GM18508 (cell line): ENCODE measurements around the gene COQ3.
"Not testable (repeated sequence)": the region's sequence is repeated elsewhere in the genome, so short reads cannot be mapped to it uniquely, and the experiment has no call there.

Experiments
- ATAC-seq: cut with Tn5 transposase; IDR thresholded peaks from one replicate; pipeline ENCODE4 v1.9.1; 2021; ENCODE audit warnings: moderate number of reproducible peaks; ENCODE audit not compliant: insufficient read depth, unreplicated experiment

The COQ3 gene

GRCh38 chr6:99335298-99335697, 58.7 kb downstream of the COQ3 start:
- ATAC-seq, result not testable (repeated sequence)

DNA sequence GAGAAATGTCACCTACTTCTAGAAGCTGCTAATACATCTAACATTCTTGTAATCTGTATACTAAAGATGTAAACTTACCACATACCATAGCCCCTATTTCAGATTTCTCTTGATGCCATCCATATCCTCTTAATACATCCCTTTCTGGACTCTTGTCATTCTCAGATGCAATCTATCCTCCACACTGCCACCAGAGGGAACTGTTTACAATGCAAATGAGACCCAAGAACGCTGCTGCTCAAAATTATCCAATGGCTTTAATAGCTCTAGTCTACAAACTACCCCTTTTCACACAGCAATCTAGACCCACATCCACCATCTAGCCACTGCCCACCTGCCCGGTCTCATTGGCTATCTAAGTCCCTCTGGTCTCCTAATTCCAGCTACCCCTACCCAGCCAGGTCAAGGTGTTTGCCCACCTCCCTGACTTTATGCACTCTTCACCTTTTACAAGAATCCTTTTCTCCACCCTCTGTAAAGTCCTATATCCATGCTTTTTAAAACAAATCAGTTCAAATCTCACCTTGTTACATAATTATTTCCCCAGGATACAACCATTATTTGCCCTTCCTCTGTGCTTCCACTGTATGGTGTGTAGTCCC, 59.4 kb downstream of the COQ3 start:
- peak; percentile 27 for ATAC-seq

DNA sequence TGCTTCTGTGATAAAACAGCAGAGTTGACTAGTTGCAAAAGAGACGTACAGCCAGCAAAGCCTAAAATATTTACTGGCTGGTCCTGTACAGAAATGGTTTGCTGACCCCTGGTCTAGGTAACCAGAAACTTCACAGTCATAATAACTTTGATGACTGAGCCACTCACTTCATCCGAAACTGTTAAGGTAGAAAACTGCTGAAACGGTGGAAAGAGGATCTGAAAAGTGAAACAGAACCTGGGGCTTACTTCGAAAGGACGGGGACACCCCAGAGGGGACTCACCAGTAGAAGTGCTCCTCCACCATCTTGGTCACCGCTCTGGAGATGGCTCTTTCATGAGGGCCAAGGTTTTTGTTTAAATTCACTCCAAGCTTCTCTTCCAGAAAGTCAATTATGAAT, 60.9 kb downstream of the COQ3 start:
- ATAC-seq, result peak; percentile 87

DNA sequence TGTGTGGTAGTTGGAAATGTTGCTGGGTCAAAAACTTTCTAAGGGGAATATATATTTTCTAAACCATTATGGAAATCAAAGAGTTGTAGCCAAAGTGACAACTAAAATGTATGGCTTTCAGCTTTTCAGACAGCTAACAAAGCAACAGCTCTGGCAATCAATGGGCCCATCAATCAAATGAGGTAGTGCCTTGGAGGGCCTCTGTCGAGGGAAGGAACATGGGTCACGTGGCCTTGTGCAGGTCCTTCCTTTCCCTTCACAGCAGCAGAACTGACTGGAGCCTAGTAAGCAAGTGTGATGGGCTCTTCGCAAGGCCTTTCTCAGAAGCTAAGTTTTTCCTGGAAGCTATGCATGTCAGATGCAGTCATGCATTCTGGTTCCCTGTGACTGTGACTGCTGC, 62.5 kb downstream of the COQ3 start:
- ATAC-seq, result no peak

DNA sequence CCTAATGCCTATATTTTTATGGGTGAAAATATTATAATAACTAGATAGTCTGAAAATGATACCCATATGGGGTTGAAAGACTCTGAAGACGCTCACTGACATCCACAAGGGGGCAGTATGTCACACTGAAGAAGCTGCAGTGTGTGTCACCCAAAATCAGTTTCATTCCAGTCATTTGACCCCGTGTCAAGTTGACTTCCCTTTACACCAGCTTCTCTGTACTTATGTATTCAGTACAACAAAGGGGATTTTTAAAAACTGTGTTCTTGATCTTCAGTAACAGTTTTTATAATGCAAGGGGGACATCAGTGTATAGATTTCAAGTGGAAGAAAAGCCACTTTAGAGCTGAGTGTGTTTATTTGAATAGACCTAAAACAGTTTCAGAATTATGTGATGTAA, 63.8 kb downstream of the COQ3 start:
- ATAC-seq, result peak; percentile 74

DNA sequence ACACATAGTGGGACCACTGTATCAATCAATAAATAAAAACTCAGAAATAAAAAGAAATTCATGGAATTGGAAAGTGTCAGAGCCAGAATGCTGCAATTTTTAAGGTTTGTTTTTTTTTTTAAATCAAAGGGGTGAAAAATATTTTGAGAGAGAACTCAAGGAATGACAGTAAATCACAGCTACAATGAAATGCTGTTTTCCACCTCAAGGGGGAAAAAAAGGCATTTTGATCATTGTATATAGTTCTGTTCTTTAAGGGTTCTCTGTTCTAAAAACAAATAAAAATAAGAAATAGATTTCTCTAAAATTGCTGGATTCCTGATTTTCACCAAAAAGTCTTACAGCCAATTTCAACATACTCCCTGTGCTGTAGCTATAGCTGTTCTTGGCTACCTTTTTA, 69.0 kb downstream of the COQ3 start:
- ATAC-seq, result no peak
